Activated B cell treated with CpG ODN at 0.5 μM for 24 hours (primary cell): ENCODE measurements around the gene ICOS. TPM values are rescaled to one million over a fixed set of nuclear protein-coding genes. Genes with fewer than 3 reads are reported as not detected.

ENCODE experiments used
- ATAC-seq: fragments of 200-7000 bp; cut with Tn5 transposase; one replicate; pipeline ENCODE4 v1.10.0; 2021; ENCODE audit warnings: low read depth, mild to moderate bottlenecking, moderate library complexity
- CTCF ChIA-PET: fragments of 350-600 bp; sonication (Branson Sonifier 250); formaldehyde crosslinking; loops from one replicate; lab custom pipeline; 2021; ENCODE audit warnings: antibody characterized with exemption; lab: Charles Lee
- POLR2A ChIA-PET: fragments of 350-600 bp; sonication (Branson Sonifier 250); formaldehyde crosslinking; loops from one replicate; lab custom pipeline; 2021; ENCODE audit warnings: antibody characterized with exemption; lab: Charles Lee
- DNase-seq: peaks from one replicate; pipeline ENCODE4 v3.0.0; 2022
- H3K27ac Mint-ChIP-seq: one replicate; pipeline ENCODE4 v1.8.0; 2020; ENCODE audit warnings: mixed read lengths
- H3K27me3 Mint-ChIP-seq: one replicate; pipeline ENCODE4 v1.8.0; 2021; ENCODE audit warnings: mixed read lengths
- H3K36me3 Mint-ChIP-seq: one replicate; pipeline ENCODE4 v1.8.0; 2021; ENCODE audit warnings: low read depth, mixed read lengths
- H3K4me1 Mint-ChIP-seq: one replicate; pipeline ENCODE4 v1.8.0; 2021; ENCODE audit warnings: mixed read lengths
- H3K4me3 Mint-ChIP-seq: one replicate; pipeline ENCODE4 v1.8.0; 2020; ENCODE audit warnings: mild to moderate bottlenecking, mixed read lengths
- H3K9me3 Mint-ChIP-seq: one replicate; pipeline ENCODE4 v1.8.0; 2020; ENCODE audit warnings: mixed read lengths
- intact Hi-C: fragments of 100-400 bp; cut with micrococcal nuclease; formaldehyde crosslinking; loops from one replicate; pipeline ENCODE4 v1.15.1; 2024
- total RNA-seq: library from RNA; stranded (reverse); gene quantifications from 2 replicates; pipeline ENCODE4 v1.2.3, GENCODE V29; 2022
- TF ChIP-seq, protein P1 (sequence below): fragments of 200-600 bp; IDR thresholded peaks from one replicate; pipeline ENCODE4 v1.8.0; 2022; ENCODE audit warnings: antibody characterized with exemption, mild to moderate bottlenecking

ICOS gene
- total RNA-seq, 1 donor from 2014 or later, result not detected

GRCh38 chr2:203914546-203915182 lies 21.9 kb upstream of the ICOS start:
- Mint-ChIP-seq H3K4me1 (peaks cover 7% of the 10 kb centered on the region), H3K4me3 (no peak overlapping the region), H3K9me3 (no peaks in the 10 kb centered on the region), H3K36me3 (no peaks in the 10 kb centered on the region), H3K27ac (no peak overlapping the region), H3K27me3 (peaks cover 29% of the 10 kb centered on the region)
- ChIA-PET CTCF (no interaction called here), POLR2A (interaction anchor here (0.7 kb wide), 1 partner anchor 15 kb away, joined by 3 read pairs; no protein-coding TSS in a partner anchor)
- ATAC-seq, result no peak
- TF ChIP-seq, protein P1, sequence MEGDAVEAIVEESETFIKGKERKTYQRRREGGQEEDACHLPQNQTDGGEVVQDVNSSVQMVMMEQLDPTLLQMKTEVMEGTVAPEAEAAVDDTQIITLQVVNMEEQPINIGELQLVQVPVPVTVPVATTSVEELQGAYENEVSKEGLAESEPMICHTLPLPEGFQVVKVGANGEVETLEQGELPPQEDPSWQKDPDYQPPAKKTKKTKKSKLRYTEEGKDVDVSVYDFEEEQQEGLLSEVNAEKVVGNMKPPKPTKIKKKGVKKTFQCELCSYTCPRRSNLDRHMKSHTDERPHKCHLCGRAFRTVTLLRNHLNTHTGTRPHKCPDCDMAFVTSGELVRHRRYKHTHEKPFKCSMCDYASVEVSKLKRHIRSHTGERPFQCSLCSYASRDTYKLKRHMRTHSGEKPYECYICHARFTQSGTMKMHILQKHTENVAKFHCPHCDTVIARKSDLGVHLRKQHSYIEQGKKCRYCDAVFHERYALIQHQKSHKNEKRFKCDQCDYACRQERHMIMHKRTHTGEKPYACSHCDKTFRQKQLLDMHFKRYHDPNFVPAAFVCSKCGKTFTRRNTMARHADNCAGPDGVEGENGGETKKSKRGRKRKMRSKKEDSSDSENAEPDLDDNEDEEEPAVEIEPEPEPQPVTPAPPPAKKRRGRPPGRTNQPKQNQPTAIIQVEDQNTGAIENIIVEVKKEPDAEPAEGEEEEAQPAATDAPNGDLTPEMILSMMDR, result no peak
- no peak for DNase-seq
- intact Hi-C loops, result no loop called here

GRCh38 chr2:203915256-203915655 lies 21.3 kb upstream of the ICOS start:
- ChIA-PET CTCF (no interaction called here), POLR2A (no interaction called here)

DNA sequence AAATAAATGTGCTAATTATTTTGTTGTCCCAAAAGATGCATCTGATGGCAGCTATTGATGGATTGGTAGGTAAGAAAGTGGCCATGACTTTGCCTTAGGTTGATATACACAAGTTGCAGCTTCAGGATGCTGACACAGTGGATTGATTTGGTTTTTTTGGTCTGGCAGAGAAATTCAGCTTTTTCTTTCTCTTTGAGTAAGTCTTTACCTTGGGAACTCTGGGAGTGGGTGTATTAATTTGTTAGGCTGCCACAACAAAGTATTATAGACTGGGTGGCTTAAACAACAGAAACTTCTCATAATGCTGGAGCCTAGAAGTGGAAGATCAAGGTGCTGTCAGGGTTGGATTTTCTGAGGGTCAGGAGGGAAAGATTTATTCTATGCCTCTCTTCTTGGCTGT lies 19.8 kb upstream of the ICOS start:
- no peak for ATAC-seq

More at GRCh38 chr2:203915256-203915655, 21.3 kb upstream of the ICOS start:
- TF ChIP-seq, protein P1, result no peak
- Mint-ChIP-seq H3K4me3 (no peak overlapping the region), H3K36me3 (no peaks in the 10 kb centered on the region), H3K9me3 (no peaks in the 10 kb centered on the region), H3K4me1 (peaks cover 4% of the 10 kb centered on the region), H3K27ac (no peak overlapping the region), H3K27me3 (peaks cover 29% of the 10 kb centered on the region)
- ATAC-seq, result no peak
- intact Hi-C loops, result no loop called here
- no peak for DNase-seq

DNA sequence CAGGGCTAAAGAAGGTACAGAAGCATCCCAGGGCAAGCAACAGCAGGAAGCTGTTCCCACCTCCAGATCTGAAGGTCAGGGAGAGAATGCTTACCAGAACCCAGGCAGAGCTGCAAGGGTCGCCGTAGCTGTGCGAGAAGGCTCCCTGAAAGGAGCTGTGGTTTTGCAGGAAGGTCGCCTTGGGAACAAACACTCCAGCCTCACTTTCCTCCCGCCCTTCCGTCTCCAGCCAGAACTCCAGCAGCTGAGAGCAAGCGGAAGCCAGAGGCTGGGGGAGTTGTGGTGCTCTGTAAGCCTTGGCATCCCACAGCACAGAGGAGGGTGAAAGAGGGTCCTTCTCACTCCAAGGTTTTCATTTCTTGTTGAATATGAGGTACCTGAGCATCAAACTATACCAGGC lies 18.3 kb upstream of the ICOS start:
- H3K27ac Mint-ChIP-seq, result no peak overlapping the region
- intact Hi-C loops, result no loop called here
- H3K9me3 Mint-ChIP-seq, result no peaks in the 10 kb centered on the region
- peaks cover 4% of the 10 kb centered on the region for H3K4me1 Mint-ChIP-seq
- ChIA-PET POLR2A (interaction anchor here (0.6 kb wide), 1 partner anchor 427 kb away, joined by 5 read pairs; no protein-coding TSS in a partner anchor), CTCF (no interaction called here)
- H3K4me3 Mint-ChIP-seq, result no peak overlapping the region
- H3K36me3 Mint-ChIP-seq, result no peaks in the 10 kb centered on the region
- DNase-seq (no peak), ATAC-seq (no peak)
- H3K27me3 Mint-ChIP-seq, result peaks cover 25% of the 10 kb centered on the region
- TF ChIP-seq, protein P1, result no peak

More for the DNA sequence above, 19.8 kb upstream of the ICOS start:
- Mint-ChIP-seq H3K4me3 (no peak overlapping the region), H3K4me1 (peaks cover 4% of the 10 kb centered on the region), H3K36me3 (no peaks in the 10 kb centered on the region), H3K27me3 (peaks cover 29% of the 10 kb centered on the region), H3K9me3 (no peaks in the 10 kb centered on the region), H3K27ac (no peak overlapping the region)
- ChIA-PET CTCF (no interaction called here), POLR2A (no interaction called here)
- no peak for DNase-seq
- intact Hi-C loops, result no loop called here
- TF ChIP-seq, protein P1, result no peak

DNA sequence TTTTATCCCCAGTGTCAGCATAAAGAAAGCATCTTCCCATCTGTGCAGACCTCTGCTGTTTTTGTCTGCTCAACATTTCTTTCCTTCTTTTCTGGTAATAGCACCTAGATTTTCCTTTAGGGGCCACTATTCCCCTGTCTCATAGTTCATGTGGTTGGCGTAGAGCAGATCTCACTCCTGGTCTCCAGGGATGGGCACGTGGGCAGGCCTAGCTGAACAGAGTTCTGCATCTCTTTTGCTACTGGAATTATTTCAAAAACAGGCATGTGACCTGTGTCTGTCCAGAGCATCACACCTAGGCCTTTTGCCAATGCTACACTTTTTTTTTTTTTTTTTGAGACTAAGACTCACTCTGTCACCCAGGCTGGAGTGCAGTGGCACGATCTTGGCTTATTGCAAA lies 17.7 kb upstream of the ICOS start:
- no peak for DNase-seq
- H3K36me3 Mint-ChIP-seq, result no peaks in the 10 kb centered on the region
- peaks cover 23% of the 10 kb centered on the region for H3K27me3 Mint-ChIP-seq
- H3K4me1 Mint-ChIP-seq, result peaks cover 4% of the 10 kb centered on the region
- intact Hi-C loops, result no loop called here
- TF ChIP-seq, protein P1, result no peak
- H3K9me3 Mint-ChIP-seq, result no peaks in the 10 kb centered on the region
- H3K4me3 Mint-ChIP-seq, result no peak overlapping the region
- POLR2A ChIA-PET, result interaction anchor here (0.6 kb wide), 1 partner anchor 427 kb away, joined by 5 read pairs; no protein-coding TSS in a partner anchor
- H3K27ac Mint-ChIP-seq, result no peak overlapping the region
- no peak for ATAC-seq
- CTCF ChIA-PET, result no interaction called here
